PC-3 (cell line): ENCODE results near the gene WDR59.

Experiments
- CTCF ChIP-seq: fragments of 300-600 bp; sonication (generic); conservative IDR thresholded peaks from 2 replicates; pipeline ENCODE4 v1.5.1; 2017; ENCODE audit warnings: antibody characterized with exemption, low read depth, mild to moderate bottlenecking, low read length
- EZH2 ChIP-seq: fragments of 300-600 bp; sonication (generic); IDR thresholded peaks from one replicate; pipeline ENCODE4 v1.6.1; 2017; ENCODE audit warnings: antibody characterized with exemption, mild to moderate bottlenecking, low read length; ENCODE audit not compliant: unreplicated experiment

- no peak for TF ChIP-seq CTCF
- TF ChIP-seq EZH2: no peak
These were observed 6.9 kb upstream of the WDR59 start for GRCh38 chr16:74991593-74992403.
